Effector memory CD4-positive, alpha-beta T cell (primary cell): ENCODE results near the gene DDAH1.

Experiments used
- DNase-seq, 3 donors: peaks; one replicate each; pipeline ENCODE4 v3.0.0-alpha.2; 2020
- H3K27ac ChIP-seq: 2 replicates; pipeline ENCODE4 v1.7.0; 2013; ENCODE audit warnings: mild to moderate bottlenecking, low read length, moderate library complexity; ENCODE audit not compliant: insufficient read depth, poor library complexity, severe bottlenecking
- H3K27me3 ChIP-seq: replicated peaks from 2 replicates; pipeline ENCODE4 v1.7.0; 2013; ENCODE audit warnings: mild to moderate bottlenecking, low read length; ENCODE audit not compliant: insufficient read depth, control insufficient read depth, poor library complexity, severe bottlenecking
- H3K36me3 ChIP-seq: 2 replicates; pipeline ENCODE4 v1.7.0; 2013; ENCODE audit warnings: mild to moderate bottlenecking, low read length, moderate library complexity; ENCODE audit not compliant: control insufficient read depth, insufficient read depth
- H3K4me1 ChIP-seq: 2 replicates; pipeline ENCODE4 v1.7.0; 2013; ENCODE audit warnings: low read length, mild to moderate bottlenecking; ENCODE audit not compliant: control insufficient read depth, insufficient read depth, poor library complexity, severe bottlenecking
- H3K4me3 ChIP-seq: 2 replicates; pipeline ENCODE4 v1.7.0; 2013; ENCODE audit warnings: low read length, low read depth, mild to moderate bottlenecking; ENCODE audit not compliant: insufficient read depth, poor library complexity, severe bottlenecking
- H3K9me3 ChIP-seq: 2 replicates; pipeline ENCODE4 v1.7.0; 2013; ENCODE audit warnings: mild to moderate bottlenecking, low read length, moderate library complexity; ENCODE audit not compliant: control insufficient read depth

DDAH1 gene

GRCh38 chr1:85379203-85380136 lies 85.5 kb downstream of the DDAH1 start:
- H3K4me1 ChIP-seq: no peaks in the 10 kb centered on the region
- no peak overlapping the region for H3K27ac ChIP-seq
- H3K27me3 ChIP-seq: no peaks in the 10 kb centered on the region
- no peak overlapping the region for H3K4me3 ChIP-seq
- no peaks in the 10 kb centered on the region for H3K9me3 ChIP-seq
- no peaks in the 10 kb centered on the region for H3K36me3 ChIP-seq
- no peak for DNase-seq

DNA sequence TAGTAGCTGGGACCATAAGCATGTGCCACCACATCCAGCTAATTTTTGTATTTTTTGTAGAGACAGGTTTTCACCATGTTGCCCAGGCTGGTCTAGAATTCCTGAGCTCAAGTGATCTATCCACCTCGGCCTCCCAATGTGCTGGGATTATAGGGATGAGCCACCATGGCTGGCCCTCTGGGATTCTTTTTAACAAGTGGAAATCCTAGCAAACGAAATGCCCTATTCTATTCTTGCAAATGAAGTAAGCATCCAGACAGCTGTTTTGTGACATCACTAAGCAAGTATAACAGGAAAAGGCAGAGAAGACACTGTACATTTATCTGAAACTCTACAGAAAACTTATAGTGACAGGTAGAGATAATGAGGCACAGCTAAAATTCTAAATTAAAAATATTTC lies 86.4 kb downstream of the DDAH1 start:
- Histone ChIP-seq H3K9me3 (no peaks in the 10 kb centered on the region), H3K27me3 (no peaks in the 10 kb centered on the region), H3K4me3 (no peak overlapping the region), H3K4me1 (no peaks in the 10 kb centered on the region), H3K36me3 (no peaks in the 10 kb centered on the region), H3K27ac (no peak overlapping the region)
- no peak for DNase-seq

GRCh38 chr1:85376356-85376755 lies 88.6 kb downstream of the DDAH1 start:
- no peaks in the 10 kb centered on the region for H3K9me3 ChIP-seq
- H3K36me3 ChIP-seq: no peaks in the 10 kb centered on the region
- no peaks in the 10 kb centered on the region for H3K27me3 ChIP-seq
- H3K27ac ChIP-seq: no peak overlapping the region
- no peak overlapping the region for H3K4me3 ChIP-seq
- no peaks in the 10 kb centered on the region for H3K4me1 ChIP-seq
- DNase-seq: no peak

- no peaks in the 10 kb centered on the region for H3K36me3 ChIP-seq
- no peaks in the 10 kb centered on the region for H3K9me3 ChIP-seq
- H3K27ac ChIP-seq: no peak overlapping the region
- H3K4me1 ChIP-seq: no peaks in the 10 kb centered on the region
- H3K27me3 ChIP-seq: no peaks in the 10 kb centered on the region
- H3K4me3 ChIP-seq: no peak overlapping the region
- no peak for DNase-seq
These were observed 89.5 kb downstream of the DDAH1 start for GRCh38 chr1:85375493-85375892.

GRCh38 chr1:85374160-85374559 lies 90.8 kb downstream of the DDAH1 start:
- no peaks in the 10 kb centered on the region for H3K36me3 ChIP-seq
- H3K27ac ChIP-seq: no peak overlapping the region
- H3K9me3 ChIP-seq: no peaks in the 10 kb centered on the region
- no peak overlapping the region for H3K4me3 ChIP-seq
- H3K4me1 ChIP-seq: no peaks in the 10 kb centered on the region
- no peaks in the 10 kb centered on the region for H3K27me3 ChIP-seq
- DNase-seq: no peak

- Histone ChIP-seq H3K9me3 (no peaks in the 10 kb centered on the region), H3K27me3 (no peaks in the 10 kb centered on the region), H3K36me3 (no peaks in the 10 kb centered on the region), H3K27ac (no peak overlapping the region), H3K4me3 (no peak overlapping the region), H3K4me1 (no peaks in the 10 kb centered on the region)
- DNase-seq: no peak
These were observed 91.6 kb downstream of the DDAH1 start for GRCh38 chr1:85373378-85373708.

- Histone ChIP-seq H3K4me1 (no peaks in the 10 kb centered on the region), H3K27ac (no peak overlapping the region), H3K4me3 (no peak overlapping the region), H3K9me3 (no peaks in the 10 kb centered on the region), H3K27me3 (no peaks in the 10 kb centered on the region), H3K36me3 (no peaks in the 10 kb centered on the region)
- no peak for DNase-seq
These were observed 92.1 kb downstream of the DDAH1 start for GRCh38 chr1:85372683-85373377.

DNA sequence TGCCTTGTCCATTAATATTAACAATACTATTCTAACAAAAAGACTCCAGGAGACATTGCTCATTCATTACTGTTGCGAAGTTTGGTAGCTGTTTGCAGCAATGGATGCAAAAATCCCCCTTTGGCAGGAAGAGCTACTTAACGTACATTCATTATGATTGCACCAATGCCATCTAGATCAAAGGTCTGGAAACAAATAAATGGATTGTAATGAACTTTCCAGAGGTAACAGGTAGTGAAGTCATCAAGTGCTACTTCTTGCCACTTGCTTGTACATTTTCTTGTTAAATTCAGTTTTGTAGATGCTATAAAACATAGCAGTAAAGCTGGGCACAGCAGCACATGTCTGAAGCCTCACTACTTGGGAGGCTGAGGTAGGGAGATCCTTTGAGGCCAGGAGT lies 93.9 kb downstream of the DDAH1 start:
- Histone ChIP-seq H3K4me1 (no peaks in the 10 kb centered on the region), H3K36me3 (no peaks in the 10 kb centered on the region), H3K27ac (no peak overlapping the region), H3K27me3 (no peaks in the 10 kb centered on the region), H3K4me3 (no peak overlapping the region), H3K9me3 (no peaks in the 10 kb centered on the region)
- no peak for DNase-seq

DNA sequence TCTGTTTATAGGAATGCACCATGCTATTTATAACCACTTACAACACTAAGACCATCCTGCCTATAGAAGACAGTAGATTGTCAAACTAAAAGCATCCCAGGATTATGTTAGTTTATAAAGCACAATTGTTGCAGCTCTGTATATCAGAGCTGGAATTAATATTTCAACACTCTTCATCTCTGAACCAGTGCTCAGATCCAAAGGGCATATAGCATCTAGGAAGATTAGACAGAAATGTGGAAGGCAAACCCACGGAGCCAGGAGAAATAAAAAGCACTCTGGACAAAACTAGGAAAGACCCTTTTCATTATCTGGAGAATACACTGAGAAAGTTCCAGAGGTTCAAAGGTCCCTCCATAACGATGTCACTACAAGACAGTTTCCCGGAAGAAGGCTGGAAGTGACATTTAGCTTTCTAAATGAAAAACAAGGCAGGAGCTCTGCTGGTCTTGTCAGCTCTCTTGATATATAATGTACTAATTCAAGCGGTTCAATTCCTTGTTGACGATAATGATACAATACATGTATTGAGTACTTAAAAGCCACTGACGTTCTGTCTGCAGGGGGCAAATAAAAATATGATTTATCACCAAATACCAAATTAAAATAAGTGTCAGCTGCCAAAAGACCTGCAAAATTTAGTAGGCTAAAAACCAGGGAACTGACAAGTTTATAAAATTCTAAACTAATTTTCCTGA lies 96.7 kb downstream of the DDAH1 start:
- Histone ChIP-seq H3K4me3 (no peak overlapping the region), H3K36me3 (no peaks in the 10 kb centered on the region), H3K4me1 (no peaks in the 10 kb centered on the region), H3K27me3 (no peaks in the 10 kb centered on the region), H3K27ac (no peak overlapping the region), H3K9me3 (no peaks in the 10 kb centered on the region)
- DNase-seq: no peak
